Myocyte (in vitro differentiated cells): ENCODE data around the gene PIK3C3. TPM values are rescaled to one million over a fixed set of nuclear protein-coding genes. Genes with fewer than 3 reads are reported as not detected.

Experiments used
- DNase-seq: peaks from one replicate; pipeline ENCODE4 v3.0.0-alpha.2; 2012; ENCODE audit warnings: low read depth
- total RNA-seq: library from RNA; depleted of rRNA; stranded (reverse); fragments of >200 nt; gene quantifications from 2 replicates; pipeline ENCODE4 v1.2.3, GENCODE V29; 2014

The PIK3C3 gene
- total RNA-seq, 1 donor from 2014 or later, result 39.3 TPM

- DNase-seq, result peak; percentile 85
Measured at GRCh38 chr18:42114310-42114943, 159.4 kb downstream of the PIK3C3 start.

- DNase-seq, result no peak
Measured at GRCh38 chr18:42126586-42126985, 171.6 kb downstream of the PIK3C3 start.

- no peak for DNase-seq
Measured at GRCh38 chr18:42131066-42131929, 176.3 kb downstream of the PIK3C3 start.

- DNase-seq, result no peak
Measured at GRCh38 chr18:42131930-42132244, 176.9 kb downstream of the PIK3C3 start.
